Heart left ventricle (tissue), 16 donors: ENCODE data around the gene ZBTB42. TPM values are rescaled to one million over a fixed set of nuclear protein-coding genes. Genes with fewer than 3 reads are reported as not detected.

ENCODE experiments used
- ATAC-seq, 4 donors: fragments of 200-7000 bp; cut with Tn5 transposase; one replicate each; pipeline ENCODE4 v1.9.1; 2020 to 2022; ENCODE audit warnings: moderate library complexity in 4 of 4, mild to moderate bottlenecking in 3 of 4, moderate number of reproducible peaks in 1 of 4
- DNase-seq, 5 donors: peaks; one replicate each; pipeline ENCODE4 v3.0.0-alpha.2; 2020
- H3K27ac ChIP-seq, 12 donors: fragments of 200-600 bp; sonication (generic) in 4 of 12; one replicate each; pipeline versions ENCODE4 v1.5.0 to v1.8.0; 2016 to 2022; ENCODE audit warnings: mild to moderate bottlenecking in 2 of 12
- H3K27me3 ChIP-seq, 9 donors: fragments of 200-600 bp; sonication (generic) in 2 of 9; one replicate each; pipeline versions ENCODE4 v1.5.1 to v1.8.0; 2016 to 2022; ENCODE audit warnings: mild to moderate bottlenecking in 3 of 9
- H3K36me3 ChIP-seq, 9 donors: fragments of 200-600 bp; sonication (generic) in 2 of 9; one replicate each; pipeline versions ENCODE4 v1.5.0 to v1.8.0; 2018 to 2022; ENCODE audit warnings: mild to moderate bottlenecking in 2 of 9
- H3K4me1 ChIP-seq, 12 donors: fragments of 200-600 bp; sonication (generic) in 4 of 12; one replicate each; pipeline versions ENCODE4 v1.5.0 to v1.8.0; 2016 to 2022; ENCODE audit warnings: mild to moderate bottlenecking in 3 of 12
- H3K4me3 ChIP-seq, 12 donors: fragments of 200-600 bp; sonication (generic) in 4 of 12; one replicate each; pipeline versions ENCODE4 v1.5.0 to v1.8.0; 2017 to 2022; ENCODE audit warnings: mild to moderate bottlenecking in 9 of 12, moderate library complexity in 4 of 12
- H3K9me3 ChIP-seq, 12 donors: fragments of 200-600 bp; sonication (generic) in 4 of 12; one replicate each; pipeline versions ENCODE4 v1.5.0 to v1.8.0; 2016 to 2022; ENCODE audit warnings: mild to moderate bottlenecking in 1 of 12
- POLR2A ChIP-seq, 2 donors: fragments of 450-650 bp; IDR thresholded peaks; one replicate each; pipeline ENCODE4 v1.6.1; 2017; ENCODE audit warnings: antibody characterized with exemption in 2 of 2, mild to moderate bottlenecking in 2 of 2, moderate library complexity in 2 of 2
- WGBS, 4 donors: extraction: QIAGEN DNeasy Blood & Tissue Kit in 2 of 4; methylation state at CpG; one replicate each; pipeline versions ENCODE4 v1.1.5 to v1.1.7; 2013 to 2018; 5-methylcytosine and 5-hydroxymethylcytosine counted together
- intact Hi-C, 10 donors: fragments of 100-400 bp; cut with DNase I; formaldehyde crosslinking; loops; one replicate each; pipeline versions ENCODE4 v1.11.1 to v1.14.2; 2022
- polyA plus RNA-seq, 2 donors: library from polyadenylated mRNA; stranded (reverse); fragments of 200-250 nt; gene quantifications; one replicate each; pipeline ENCODE4 v1.2.3, GENCODE V29; 2013
- total RNA-seq, 9 donors: library from RNA; depleted of rRNA in 2 of 9; stranded (reverse); fragments of >200 nt in 2 of 9; fragmentation: NEBNext Ultra II Directional in 3 of 9; extraction: Animal tissue kit (Norgen Biotek cat#: 25700) in 3 of 9; gene quantifications; one replicate each; pipeline versions ENCODE4 v1.1.0 to v1.2.4, GENCODE V29; 2016 to 2023
- TF ChIP-seq, protein P1 (sequence below), 12 donors: fragments of 200-600 bp; sonication (generic) in 4 of 12; IDR thresholded peaks; one replicate each; pipeline versions ENCODE4 v1.5.0 to v1.8.0; 2018 to 2022; ENCODE audit warnings: antibody characterized with exemption in 12 of 12, mild to moderate bottlenecking in 5 of 12
- donor health status: ischemic (EF 13 %, LVEDD 7.1; RV severe dilation, severe dysfunction).
- donor health status: healthy with polysubstance abuse.
- donor health status: DM: no; HTN: yes; CAD: no.
- donor health status: DM: no; HTN: no; CAD: no.
- donor health status: ischemic (EF 25% LVEDD 6.9; RV normal size, moderate dysfunction).
- donor health status: ischemic (EF 25% LVEDD 5.7; RV mildly dilated, moderate dysfunction).
- donor health status: healthy.
- donor health status: DM: yes; HTN: yes; CAD: no.
- donor health status: ischemic (EF 35%, LVEDD 5.7; RV mildly dilated, moderate dysfunction).
- donor health status: nonischemic (EF 11% LVEDD 7.7; RV severe dilation, severe dysfunction).
- donor health status: DM: yes; HTN: yes; CAD: no.
- donor health status: PGD.
- donor health status: ischemic (EF 29% LVEDD 5.4; RV normal size, mild dysfunction).
- donor health status: nonischemic (EF 23%, LVEDD 6.1; RV moderate dilation, normal function).

ZBTB42 gene
- total and polyA plus RNA-seq, 11 donors: 4.2 to 12.9 (median 7.4) TPM

DNA sequence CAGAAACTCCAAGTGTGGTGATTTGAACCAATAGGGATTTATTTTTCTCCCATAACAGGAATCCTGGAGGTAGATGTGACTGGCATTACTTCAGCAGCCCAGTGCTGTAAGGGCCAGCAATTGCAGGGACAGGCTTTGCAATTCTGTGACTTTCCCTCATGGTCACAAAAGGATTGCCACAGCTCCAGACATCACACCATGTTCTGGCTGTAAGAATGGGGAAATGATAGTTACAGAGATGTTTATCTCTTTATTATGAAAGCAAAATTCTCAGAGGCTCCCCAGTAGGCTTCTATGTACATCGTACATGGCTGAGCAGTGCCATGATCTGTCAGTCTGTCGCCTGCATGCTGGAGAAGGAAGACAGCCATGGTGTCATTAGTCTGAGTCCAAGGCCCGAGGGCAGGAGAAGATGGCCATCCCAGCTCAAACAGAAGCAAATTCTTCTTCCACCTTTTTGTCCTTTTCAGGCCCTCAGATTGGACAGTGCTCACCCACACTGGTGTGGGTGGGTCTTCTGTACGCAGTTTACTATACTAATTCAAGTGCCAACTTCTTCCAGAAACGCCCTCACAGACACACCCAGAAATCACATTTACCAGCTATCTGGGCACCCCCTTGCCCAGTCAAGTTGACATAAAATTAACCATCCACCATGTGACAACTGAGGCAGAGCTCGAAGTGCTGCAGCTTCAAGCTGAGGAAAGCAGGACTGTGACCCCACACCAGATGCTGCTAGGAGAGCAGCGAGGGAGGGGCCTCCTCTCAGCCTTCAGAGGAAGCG lies 17.2 kb downstream of the ZBTB42 start:
- intact Hi-C loops: no loop called here
- 92 to 96% (median 96%) methylated on average over 7 to 8 of the region's 8 CpGs for WGBS, 4 donors
- ATAC-seq: no peak

DNA sequence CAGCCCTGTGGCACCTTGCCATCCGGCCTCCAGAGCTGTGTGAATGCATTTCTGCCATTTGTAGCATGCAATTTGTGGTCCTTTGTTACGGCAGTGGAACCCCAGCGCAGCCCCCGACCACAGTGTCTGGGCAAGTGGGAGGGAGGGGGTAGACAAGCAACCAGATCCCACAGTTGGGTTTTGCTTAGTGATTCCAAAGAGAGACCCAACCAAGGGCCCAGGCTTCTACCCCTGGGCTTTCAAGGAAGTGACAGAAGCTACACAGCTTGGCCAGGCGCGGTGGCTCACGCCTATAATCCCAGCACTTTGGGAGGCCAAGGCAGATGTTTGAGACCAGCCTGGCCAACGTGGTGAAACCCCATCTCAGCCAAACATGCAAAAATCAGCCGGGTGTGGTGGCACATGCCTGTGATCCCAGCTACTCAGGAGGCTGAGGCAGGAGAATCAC lies 17.8 kb downstream of the ZBTB42 start:
- no peak for ATAC-seq
- 87 to 96% (median 90%) methylated on average over 9 of the region's 9 CpGs for WGBS, 4 donors
- Histone ChIP-seq H3K4me3 (no peak overlapping the region), H3K27me3 (no peaks in the 10 kb centered on the region), H3K36me3 (peaks cover 0 to 4% (median 0%) of the 10 kb centered on the region in 9 donors), H3K27ac (no peak overlapping the region), H3K4me1 (peaks cover 0 to 40% (median 23%) of the 10 kb centered on the region in 12 donors), H3K9me3 (peaks cover 0 to 3% (median 0%) of the 10 kb centered on the region in 12 donors)
- peak in 3 of 5 donors; percentile 3 to 22 (median 14) for DNase-seq
- TF ChIP-seq POLR2A (IDR thresholded peaks at IDR 0.05): no peak
- intact Hi-C loops: no loop called here

More for the DNA sequence above, 17.2 kb downstream of the ZBTB42 start:
- Histone ChIP-seq H3K4me3 (no peak overlapping the region), H3K27ac (no peak overlapping the region), H3K4me1 (peaks cover 0 to 40% (median 23%) of the 10 kb centered on the region in 12 donors), H3K36me3 (peaks cover 0 to 4% (median 0%) of the 10 kb centered on the region in 9 donors), H3K9me3 (peaks cover 0 to 3% (median 0%) of the 10 kb centered on the region in 12 donors), H3K27me3 (no peaks in the 10 kb centered on the region)
- TF ChIP-seq, protein P1, sequence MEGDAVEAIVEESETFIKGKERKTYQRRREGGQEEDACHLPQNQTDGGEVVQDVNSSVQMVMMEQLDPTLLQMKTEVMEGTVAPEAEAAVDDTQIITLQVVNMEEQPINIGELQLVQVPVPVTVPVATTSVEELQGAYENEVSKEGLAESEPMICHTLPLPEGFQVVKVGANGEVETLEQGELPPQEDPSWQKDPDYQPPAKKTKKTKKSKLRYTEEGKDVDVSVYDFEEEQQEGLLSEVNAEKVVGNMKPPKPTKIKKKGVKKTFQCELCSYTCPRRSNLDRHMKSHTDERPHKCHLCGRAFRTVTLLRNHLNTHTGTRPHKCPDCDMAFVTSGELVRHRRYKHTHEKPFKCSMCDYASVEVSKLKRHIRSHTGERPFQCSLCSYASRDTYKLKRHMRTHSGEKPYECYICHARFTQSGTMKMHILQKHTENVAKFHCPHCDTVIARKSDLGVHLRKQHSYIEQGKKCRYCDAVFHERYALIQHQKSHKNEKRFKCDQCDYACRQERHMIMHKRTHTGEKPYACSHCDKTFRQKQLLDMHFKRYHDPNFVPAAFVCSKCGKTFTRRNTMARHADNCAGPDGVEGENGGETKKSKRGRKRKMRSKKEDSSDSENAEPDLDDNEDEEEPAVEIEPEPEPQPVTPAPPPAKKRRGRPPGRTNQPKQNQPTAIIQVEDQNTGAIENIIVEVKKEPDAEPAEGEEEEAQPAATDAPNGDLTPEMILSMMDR (IDR thresholded peaks at IDR 0.05): no peak
- peak in 2 of 5 donors; percentile 3 to 4 for DNase-seq

DNA sequence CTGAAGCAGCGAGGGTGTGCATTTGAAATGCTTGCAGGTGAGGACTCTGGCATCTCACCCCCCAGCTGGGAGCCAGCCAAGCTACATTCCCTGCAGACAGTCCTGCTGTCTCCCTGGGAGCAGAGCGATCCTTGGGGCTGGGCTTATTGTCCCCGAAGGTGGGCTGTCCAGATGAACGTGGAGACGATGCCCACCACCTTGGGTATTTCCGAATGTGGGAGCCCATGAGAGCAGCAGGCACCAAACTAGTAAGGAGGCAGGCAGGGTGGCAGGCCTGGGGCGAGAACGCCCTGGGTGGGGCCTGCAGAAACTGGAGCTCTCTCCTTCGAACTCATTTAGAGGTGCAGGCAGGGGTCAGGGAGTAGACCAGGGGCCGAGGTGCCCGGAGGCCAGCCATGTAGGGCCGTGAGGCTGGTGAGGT lies 18.5 kb downstream of the ZBTB42 start:
- Histone ChIP-seq H3K4me3 (no peak overlapping the region), H3K36me3 (peaks cover 0 to 4% (median 0%) of the 10 kb centered on the region in 9 donors), H3K27me3 (no peaks in the 10 kb centered on the region), H3K4me1 (peaks cover 0 to 35% (median 20%) of the 10 kb centered on the region in 12 donors), H3K27ac (no peak overlapping the region), H3K9me3 (peaks cover 0 to 3% (median 0%) of the 10 kb centered on the region in 12 donors)
- 91 to 94% (median 92%) methylated on average over 7 to 12 of the region's 12 CpGs for WGBS, 4 donors
- no peak for TF ChIP-seq POLR2A (IDR thresholded peaks at IDR 0.05)
- TF ChIP-seq, protein P1 (IDR thresholded peaks at IDR 0.05): no peak
- ATAC-seq: no peak
- peak in 2 of 5 donors; percentile 5 to 16 for DNase-seq
- intact Hi-C loops: no loop called here

DNA sequence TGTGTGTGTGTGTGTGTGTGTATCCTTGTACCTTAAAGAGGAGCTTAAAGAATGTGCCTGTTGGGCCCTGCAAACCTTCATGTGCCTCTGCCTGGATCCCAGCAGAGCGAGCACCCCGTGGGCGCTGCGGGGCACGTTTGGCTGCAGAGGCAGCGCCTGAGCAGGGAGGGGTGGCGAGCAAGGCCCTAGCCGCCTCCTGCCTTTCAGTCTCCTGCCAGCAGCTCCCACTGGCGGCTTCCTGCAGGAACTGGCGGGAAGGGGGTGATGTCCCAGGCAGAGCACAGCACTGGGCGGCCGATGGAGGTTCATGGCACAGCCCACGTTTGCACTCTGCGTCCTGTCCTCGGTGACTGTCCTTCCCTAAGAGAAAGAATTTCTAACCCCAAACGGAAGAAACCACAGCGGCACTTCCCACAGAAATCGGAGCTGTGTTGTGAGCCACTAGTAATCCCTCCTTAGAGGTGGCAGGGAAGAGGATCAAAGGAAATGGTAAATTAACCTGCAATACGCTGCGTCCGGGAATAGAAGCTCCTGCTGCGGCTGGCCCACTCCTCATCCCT lies 19.8 kb downstream of the ZBTB42 start:
- peaks cover 0 to 27% (median 14%) of the 10 kb centered on the region in 12 donors for H3K4me1 ChIP-seq
- TF ChIP-seq, protein P1 (IDR thresholded peaks at IDR 0.05): peak; percentile 19 to 64 (median 44)
- TF ChIP-seq POLR2A (IDR thresholded peaks at IDR 0.05): no peak
- intact Hi-C loops: no loop called here
- WGBS, 4 donors: 20 to 25% (median 23%) methylated on average over 20 to 22 of the region's 22 CpGs
- ATAC-seq (peak; percentile 42 to 52 (median 48)), DNase-seq (peak in 4 of 5 donors; percentile 50 to 70 (median 62))
- H3K27ac ChIP-seq: no peak overlapping the region
- peaks cover 0 to 3% (median 0%) of the 10 kb centered on the region in 12 donors for H3K9me3 ChIP-seq
- no peak overlapping the region for H3K4me3 ChIP-seq
- H3K27me3 ChIP-seq: peaks cover 0 to 10% (median 0%) of the 10 kb centered on the region in 9 donors
- peaks cover 0 to 4% (median 0%) of the 10 kb centered on the region in 9 donors for H3K36me3 ChIP-seq
